ENCODE data around the gene SSR1. TPM values are rescaled to one million over a fixed set of nuclear protein-coding genes. Genes with fewer than 3 reads are reported as not detected.

The SSR1 gene
- total and polyA plus RNA-seq, 7 experiments from 2014 or later, result 75.0 to 204 (median 130) TPM

- H3K36me3 ChIP-seq (ENCODE audit: control insufficient read depth in 2 of 3, insufficient read depth in 3 of 3, low read length in 3 of 3), result no peaks in the 10 kb centered on the region
- POLR2A ChIA-PET, result interaction anchor here (0.6 kb wide), 1 partner anchor 32 kb away, joined by 3 read pairs; no protein-coding TSS in a partner anchor
- no peak overlapping the region for H3K4me3 ChIP-seq (ENCODE audit: low read length)
- H3K27me3 ChIP-seq (ENCODE audit: control insufficient read depth in 2 of 2, insufficient read depth in 2 of 2, low read length in 2 of 2), result no peaks in the 10 kb centered on the region
- ATAC-seq, result no peak
- CTCF ChIA-PET, result interaction anchor here (3.2 kb wide), 1 partner anchor 342 kb away, joined by 50 read pairs; no protein-coding TSS in a partner anchor
- H3K27ac Mint-ChIP-seq, result no peak overlapping the region
- no peaks in the 10 kb centered on the region for H3K9me3 Mint-ChIP-seq
- peaks cover 4 to 8% (median 7%) of the 10 kb centered on the region in 7 donors for H3K4me1 Mint-ChIP-seq
- H3K27ac ChIP-seq (ENCODE audit: low read depth, low read length), result no peak overlapping the region
- H3K4me3 Mint-ChIP-seq, result no peak overlapping the region
- H3K9me3 ChIP-seq (ENCODE audit: control insufficient read depth in 2 of 3, low read length in 3 of 3), result no peaks in the 10 kb centered on the region
- H3K36me3 Mint-ChIP-seq, result peaks cover 0 to 3% (median 0%) of the 10 kb centered on the region in 5 donors
- H3K4me1 ChIP-seq (ENCODE audit: control insufficient read depth in 2 of 2, insufficient read depth in 2 of 2, low read length in 2 of 2), result no peaks in the 10 kb centered on the region
- peaks cover 0 to 5% (median 0%) of the 10 kb centered on the region in 5 donors for H3K27me3 Mint-ChIP-seq
- intact Hi-C loops (cut with micrococcal nuclease), result no loop called here
- no peak for DNase-seq
These were observed 39.3 kb downstream of the SSR1 start for GRCh38 chr6:7273709-7274108.

DNA sequence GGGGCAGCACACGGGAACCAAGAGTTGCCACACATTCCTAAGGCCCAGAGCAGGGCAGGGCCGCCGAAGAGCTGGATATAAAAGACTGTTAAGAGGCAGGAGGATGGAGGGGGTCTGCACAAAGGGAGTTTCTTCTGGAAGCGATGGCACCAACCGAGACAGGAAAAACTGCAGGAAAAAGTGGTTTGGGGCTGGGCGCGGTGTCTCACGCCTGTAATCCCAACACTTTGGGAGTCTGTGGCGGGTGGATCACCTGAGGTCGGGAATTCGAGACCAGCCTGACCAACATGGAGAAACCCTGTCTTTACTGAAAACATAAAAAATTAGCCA, 41.8 kb downstream of the SSR1 start:
- POLR2A ChIA-PET, result no interaction called here
- peaks cover 0 to 10% (median 0%) of the 10 kb centered on the region in 5 donors for H3K36me3 Mint-ChIP-seq

GRCh38 chr6:7270320-7271204, 42.4 kb downstream of the SSR1 start:
- peaks cover 0 to 10% (median 0%) of the 10 kb centered on the region in 5 donors for H3K36me3 Mint-ChIP-seq
- ChIA-PET POLR2A (no interaction called here), CTCF (no interaction called here)
- Histone ChIP-seq H3K27me3 (ENCODE audit: control insufficient read depth in 2 of 2, insufficient read depth in 2 of 2, low read length in 2 of 2) (no peaks in the 10 kb centered on the region), H3K4me3 (ENCODE audit: low read length) (no peak overlapping the region), H3K27ac (ENCODE audit: low read depth, low read length) (no peak overlapping the region), H3K9me3 (ENCODE audit: control insufficient read depth in 2 of 3, low read length in 3 of 3) (no peaks in the 10 kb centered on the region), H3K36me3 (ENCODE audit: control insufficient read depth in 2 of 3, insufficient read depth in 3 of 3, low read length in 3 of 3) (no peaks in the 10 kb centered on the region), H3K4me1 (ENCODE audit: control insufficient read depth in 2 of 2, insufficient read depth in 2 of 2, low read length in 2 of 2) (no peaks in the 10 kb centered on the region)
- intact Hi-C loops (cut with micrococcal nuclease), result no loop called here
- H3K27ac Mint-ChIP-seq, result peak overlapping the region in 1 of 9 donors; percentile 3
- H3K27me3 Mint-ChIP-seq, result peaks cover 0 to 5% (median 0%) of the 10 kb centered on the region in 5 donors
- ATAC-seq (no peak), DNase-seq (no peak)
- H3K4me3 Mint-ChIP-seq, result no peak overlapping the region
- peaks cover 0 to 13% (median 2%) of the 10 kb centered on the region in 11 donors for H3K9me3 Mint-ChIP-seq
- H3K4me1 Mint-ChIP-seq, result peaks cover 0 to 2% (median under 1%) of the 10 kb centered on the region in 7 donors

More for the DNA sequence above, 41.8 kb downstream of the SSR1 start:
- no peaks in the 10 kb centered on the region for H3K9me3 ChIP-seq (ENCODE audit: control insufficient read depth in 2 of 3, low read length in 3 of 3)
- CTCF ChIA-PET, result no interaction called here
- intact Hi-C loops (cut with micrococcal nuclease), result no loop called here
- H3K9me3 Mint-ChIP-seq, result peaks cover 0 to 7% (median 2%) of the 10 kb centered on the region in 11 donors
- ATAC-seq (no peak), DNase-seq (no peak)
- H3K27me3 ChIP-seq (ENCODE audit: control insufficient read depth in 2 of 2, insufficient read depth in 2 of 2, low read length in 2 of 2), result no peaks in the 10 kb centered on the region
- H3K4me3 Mint-ChIP-seq, result no peak overlapping the region
- peaks cover 0 to 5% (median 0%) of the 10 kb centered on the region in 5 donors for H3K27me3 Mint-ChIP-seq
- H3K4me1 ChIP-seq (ENCODE audit: control insufficient read depth in 2 of 2, insufficient read depth in 2 of 2, low read length in 2 of 2), result no peaks in the 10 kb centered on the region
- no peak overlapping the region for H3K27ac Mint-ChIP-seq
- peaks cover 4 to 7% (median 6%) of the 10 kb centered on the region in 7 donors for H3K4me1 Mint-ChIP-seq
- no peak overlapping the region for H3K4me3 ChIP-seq (ENCODE audit: low read length)
- no peak overlapping the region for H3K27ac ChIP-seq (ENCODE audit: low read depth, low read length)
- no peaks in the 10 kb centered on the region for H3K36me3 ChIP-seq (ENCODE audit: control insufficient read depth in 2 of 3, insufficient read depth in 3 of 3, low read length in 3 of 3)

DNA sequence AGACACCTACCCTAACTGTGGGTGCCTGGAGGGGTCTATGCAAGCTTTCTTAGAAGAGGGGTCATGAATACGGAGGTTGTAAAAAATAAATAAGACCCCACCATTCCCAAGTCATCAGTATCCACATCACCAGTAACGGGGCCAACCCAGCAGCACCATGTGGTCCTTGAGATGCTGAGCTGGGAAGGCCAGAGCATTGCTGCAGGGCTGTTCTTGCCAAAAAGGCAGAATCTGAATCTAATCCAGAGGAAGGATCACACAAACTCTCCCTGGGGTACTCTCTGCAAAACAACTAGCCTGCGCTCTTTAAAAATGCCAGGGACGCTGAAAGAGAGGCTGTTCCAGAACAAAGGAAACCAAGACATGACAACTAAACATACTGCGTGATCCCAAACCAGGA, 43.2 kb downstream of the SSR1 start:
- Histone ChIP-seq H3K36me3 (ENCODE audit: control insufficient read depth in 2 of 3, insufficient read depth in 3 of 3, low read length in 3 of 3) (no peaks in the 10 kb centered on the region), H3K4me1 (ENCODE audit: control insufficient read depth in 2 of 2, insufficient read depth in 2 of 2, low read length in 2 of 2) (no peaks in the 10 kb centered on the region), H3K4me3 (ENCODE audit: low read length) (no peak overlapping the region), H3K9me3 (ENCODE audit: control insufficient read depth in 2 of 3, low read length in 3 of 3) (no peaks in the 10 kb centered on the region), H3K27me3 (ENCODE audit: control insufficient read depth in 2 of 2, insufficient read depth in 2 of 2, low read length in 2 of 2) (no peaks in the 10 kb centered on the region), H3K27ac (ENCODE audit: low read depth, low read length) (no peak overlapping the region)
- no peak for ATAC-seq
- H3K9me3 Mint-ChIP-seq, result peaks cover 0 to 13% (median 2%) of the 10 kb centered on the region in 11 donors
- peaks cover 0 to 5% (median 0%) of the 10 kb centered on the region in 5 donors for H3K27me3 Mint-ChIP-seq
- ChIA-PET CTCF (no interaction called here), POLR2A (no interaction called here)
- no peaks in the 10 kb centered on the region for H3K4me1 Mint-ChIP-seq
- no peak overlapping the region for H3K4me3 Mint-ChIP-seq
- peak overlapping the region in 2 of 9 donors; percentile 33 to 36 for H3K27ac Mint-ChIP-seq
- intact Hi-C loops (cut with micrococcal nuclease), result no loop called here
- peaks cover 0 to 10% (median 0%) of the 10 kb centered on the region in 5 donors for H3K36me3 Mint-ChIP-seq
- DNase-seq, result no peak

DNA sequence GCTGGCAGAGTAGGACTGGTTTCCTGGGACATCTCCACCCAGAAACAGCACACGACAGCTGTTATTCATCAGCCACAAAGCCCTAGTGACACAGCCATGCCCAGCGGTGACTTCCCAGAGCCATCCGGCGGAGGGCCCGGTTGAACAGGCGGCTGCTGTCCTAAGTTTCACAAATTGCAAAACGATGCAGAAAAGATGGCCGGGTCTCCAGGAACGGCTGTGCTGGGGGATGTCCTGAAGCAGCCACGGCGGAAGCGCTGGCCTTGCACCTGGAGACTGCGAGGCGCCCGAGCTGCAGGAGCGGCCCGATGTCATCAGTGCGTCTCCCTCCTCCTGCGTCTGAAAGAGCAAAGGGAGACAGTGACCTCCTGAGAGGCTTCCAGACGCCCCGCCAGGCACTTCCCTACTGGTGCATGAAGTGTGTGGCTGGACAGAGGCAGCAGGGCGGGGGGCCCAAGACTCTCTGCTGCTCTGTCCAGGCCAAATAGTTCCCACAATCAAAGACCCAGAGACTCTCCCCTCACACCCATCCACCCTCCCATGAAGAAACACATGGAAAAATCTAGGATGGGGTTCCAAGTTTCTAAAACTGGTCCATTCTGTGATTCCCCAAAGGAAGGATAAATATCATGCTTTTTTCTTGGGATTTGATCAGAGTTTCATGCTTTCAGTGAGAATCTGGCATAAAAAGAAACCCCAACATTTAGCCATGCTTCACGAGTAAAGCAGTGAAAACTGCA, 44.0 kb downstream of the SSR1 start:
- no peaks in the 10 kb centered on the region for H3K27me3 ChIP-seq (ENCODE audit: control insufficient read depth in 2 of 2, insufficient read depth in 2 of 2, low read length in 2 of 2)
- POLR2A ChIA-PET, result no interaction called here
- CTCF ChIA-PET, result no interaction called here
- intact Hi-C loops (cut with micrococcal nuclease), result no loop called here
- Mint-ChIP-seq H3K27ac (no peak overlapping the region), H3K27me3 (peaks cover 0 to 5% (median 0%) of the 10 kb centered on the region in 5 donors), H3K36me3 (peaks cover 0 to 10% (median 0%) of the 10 kb centered on the region in 5 donors), H3K4me3 (no peak overlapping the region), H3K9me3 (peaks cover 0 to 13% (median 2%) of the 10 kb centered on the region in 11 donors), H3K4me1 (no peaks in the 10 kb centered on the region)
- no peak for DNase-seq
- no peaks in the 10 kb centered on the region for H3K9me3 ChIP-seq (ENCODE audit: control insufficient read depth in 2 of 3, low read length in 3 of 3)
- ATAC-seq, result no peak
- no peak overlapping the region for H3K4me3 ChIP-seq (ENCODE audit: low read length)
- H3K27ac ChIP-seq (ENCODE audit: low read depth, low read length), result no peak overlapping the region
- no peaks in the 10 kb centered on the region for H3K4me1 ChIP-seq (ENCODE audit: control insufficient read depth in 2 of 2, insufficient read depth in 2 of 2, low read length in 2 of 2)
- no peaks in the 10 kb centered on the region for H3K36me3 ChIP-seq (ENCODE audit: control insufficient read depth in 2 of 3, insufficient read depth in 3 of 3, low read length in 3 of 3)

- Histone ChIP-seq H3K27ac (ENCODE audit: low read depth, low read length) (no peak overlapping the region), H3K36me3 (ENCODE audit: control insufficient read depth in 2 of 3, insufficient read depth in 3 of 3, low read length in 3 of 3) (no peaks in the 10 kb centered on the region), H3K9me3 (ENCODE audit: control insufficient read depth in 2 of 3, low read length in 3 of 3) (no peaks in the 10 kb centered on the region), H3K27me3 (ENCODE audit: control insufficient read depth in 2 of 2, insufficient read depth in 2 of 2, low read length in 2 of 2) (no peaks in the 10 kb centered on the region), H3K4me1 (ENCODE audit: control insufficient read depth in 2 of 2, insufficient read depth in 2 of 2, low read length in 2 of 2) (no peaks in the 10 kb centered on the region), H3K4me3 (ENCODE audit: low read length) (no peak overlapping the region)
- Mint-ChIP-seq H3K27ac (no peak overlapping the region), H3K36me3 (peaks cover 0 to 10% (median 0%) of the 10 kb centered on the region in 5 donors), H3K27me3 (peaks cover 0 to 5% (median 0%) of the 10 kb centered on the region in 5 donors), H3K9me3 (peaks cover 0 to 13% (median 2%) of the 10 kb centered on the region in 11 donors), H3K4me3 (no peak overlapping the region), H3K4me1 (no peaks in the 10 kb centered on the region)
- DNase-seq (no peak), ATAC-seq (no peak)
- POLR2A ChIA-PET, result no interaction called here
- intact Hi-C loops (cut with micrococcal nuclease), result no loop called here
- CTCF ChIA-PET, result no interaction called here
These were observed 44.6 kb downstream of the SSR1 start for GRCh38 chr6:7268362-7268761.
